Keratinocyte (primary cell): ENCODE results near the gene DNAH8. TPM values are rescaled to one million over a fixed set of nuclear protein-coding genes. Genes with fewer than 3 reads are reported as not detected.

Experiments used
- DNase-seq: peaks from one replicate; pipeline ENCODE4 v3.0.0-alpha.2; 2011; ENCODE audit warnings: low read depth, missing footprints, low spot score
- FAIRE-seq: peaks from 2 replicates; lab custom pipeline; 2011; peaks lifted over from hg19 to GRCh38; lab: Jason Lieb, UNC
- H2AFZ ChIP-seq: 2 replicates; pipeline ENCODE4 v1.6.0; 2012; ENCODE audit warnings: low read length, control low read depth, inconsistent platforms; ENCODE audit not compliant: control insufficient read depth
- H3K27ac ChIP-seq: 2 replicates; pipeline ENCODE4 v1.5.1; 2011; ENCODE audit warnings: low read length; ENCODE audit not compliant: control insufficient read depth, insufficient read depth
- H3K27me3 ChIP-seq: 3 replicates; pipeline ENCODE4 v1.6.0; 2011; ENCODE audit warnings: low read length; ENCODE audit not compliant: control insufficient read depth, insufficient read depth; ENCODE audit errors: extremely low read depth
- H3K36me3 ChIP-seq, 2 experiments: 2 replicates in 1 of 2; 3 replicates in 1 of 2; pipeline ENCODE4 v1.5.1; 2011; ENCODE audit warnings: low read length in 2 of 2, mild to moderate bottlenecking in 1 of 2; ENCODE audit not compliant: control insufficient read depth in 2 of 2, insufficient read depth in 2 of 2; ENCODE audit errors: extremely low read depth in 1 of 2
- H3K4me1 ChIP-seq: 3 replicates; pipeline ENCODE4 v1.5.1; 2011; ENCODE audit warnings: low read length; ENCODE audit not compliant: control insufficient read depth, insufficient read depth; ENCODE audit errors: extremely low read depth
- H3K4me2 ChIP-seq: 3 replicates; pipeline ENCODE4 v1.6.0; 2011; ENCODE audit warnings: low read depth, low read length; ENCODE audit not compliant: control insufficient read depth, insufficient read depth; ENCODE audit errors: extremely low read depth
- H3K4me3 ChIP-seq, 3 experiments: fragments of 200-600 bp in 1 of 3; sonication (generic) in 1 of 3; 2 replicates in 2 of 3; 3 replicates in 1 of 3; pipeline ENCODE4 v1.5.1; 2011 to 2016; ENCODE audit warnings: low read length in 3 of 3, mild to moderate bottlenecking in 3 of 3, control low read depth in 2 of 3, inconsistent platforms in 1 of 3, low read depth in 1 of 3, mixed read lengths in 1 of 3, mixed run types in 1 of 3, moderate library complexity in 1 of 3; ENCODE audit not compliant: control insufficient read depth in 2 of 3, insufficient read depth in 2 of 3; ENCODE audit errors: extremely low read depth in 1 of 3
- H3K79me2 ChIP-seq: 2 replicates; pipeline ENCODE4 v1.6.0; 2012; ENCODE audit warnings: low read length; ENCODE audit not compliant: control insufficient read depth, insufficient read depth
- H3K9ac ChIP-seq: 3 replicates; pipeline ENCODE4 v1.6.0; 2011; ENCODE audit warnings: low read length; ENCODE audit not compliant: control insufficient read depth, insufficient read depth; ENCODE audit errors: extremely low read depth
- H3K9me1 ChIP-seq: 3 replicates; pipeline ENCODE4 v1.6.0; 2011; ENCODE audit warnings: low read length; ENCODE audit not compliant: control insufficient read depth, insufficient read depth; ENCODE audit errors: extremely low read depth
- H3K9me3 ChIP-seq: 2 replicates; pipeline ENCODE4 v1.5.1; 2012; ENCODE audit warnings: low read depth, low read length; ENCODE audit not compliant: control insufficient read depth
- H4K20me1 ChIP-seq: 3 replicates; pipeline ENCODE4 v1.6.0; 2011; ENCODE audit warnings: low read length; ENCODE audit not compliant: control insufficient read depth, insufficient read depth; ENCODE audit errors: extremely low read depth
- CTCF ChIP-seq, 3 experiments: IDR thresholded peaks in 1 of 3; conservative IDR thresholded peaks in 1 of 3; optimal IDR thresholded peaks in 1 of 3; 2 replicates in 2 of 3; 3 replicates in 1 of 3; pipeline versions ENCODE3 to v1.5.1; 2011; ENCODE audit warnings: low read length in 3 of 3, mild to moderate bottlenecking in 3 of 3, moderate library complexity in 2 of 3, control low read depth in 1 of 3, inconsistent platforms in 1 of 3; ENCODE audit not compliant: insufficient read depth in 2 of 3; ENCODE audit errors: extremely low read depth in 1 of 3
- EZH2 ChIP-seq: IDR thresholded peaks from one replicate; pipeline ENCODE4 v1.6.1; 2012; ENCODE audit warnings: inconsistent platforms, mild to moderate bottlenecking, low read length, moderate library complexity
- dilution Hi-C: fragments of 300-500 bp; cut with MboI; formaldehyde crosslinking; loops from one replicate; pipeline ENCODE4 v1.7.0; 2020; ENCODE audit warnings: low sequenced_read_pairs; ENCODE audit not compliant: extremely low pct_ligation_motif_present
- polyA plus RNA-seq, 5 experiments: library from polyadenylated mRNA; depleted of rRNA in 3 of 5; stranded (reverse) in 3 of 5; stranded (forward) in 1 of 5; unstranded in 1 of 5; fragments of >200 nt; gene quantifications; 1 replicate in 1 of 5; 2 replicates in 3 of 5; 3 replicates in 1 of 5; pipeline versions ENCODE4 v1.2.1 to v1.2.3, GENCODE V29; 2011 to 2012; ENCODE audit warnings: missing spikeins in 2 of 5, low read depth in 1 of 5, low replicate concordance in 1 of 5

Gene DNAH8
- polyA plus RNA-seq, 1 donor (not counting 4 experiments of a cell fraction or from before 2014, with no cell fraction given) = 0.01 TPM

GRCh38 chr6:39044181-39044580 is 329.1 kb downstream of the DNAH8 start:
- no peak for DNase-seq
- no peak overlapping the region for H3K4me3 ChIP-seq
- no peaks in the 10 kb centered on the region for H4K20me1 ChIP-seq
- no peaks in the 10 kb centered on the region for H3K36me3 ChIP-seq
- no peaks in the 10 kb centered on the region for H3K9me3 ChIP-seq
- H3K27ac ChIP-seq = no peak overlapping the region
- H3K9ac ChIP-seq = no peak overlapping the region
- no peak for TF ChIP-seq EZH2
- TF ChIP-seq CTCF (optimal IDR thresholded peaks at IDR 0.05 in 1 of 3, IDR thresholded peaks at IDR 0.05 in 1 of 3, conservative IDR thresholded peaks at IDR 0.05 in 1 of 3; ENCODE audit: extremely low read depth in 1 of 3, insufficient read depth in 2 of 3, low read length in 3 of 3) = no peak
- no peaks in the 10 kb centered on the region for H3K9me1 ChIP-seq
- H3K4me2 ChIP-seq = no peak overlapping the region
- peaks cover 33% of the 10 kb centered on the region for H3K27me3 ChIP-seq
- FAIRE-seq = no peak
- no peak overlapping the region for H2AFZ ChIP-seq
- H3K79me2 ChIP-seq = no peaks in the 10 kb centered on the region
- dilution Hi-C loops = no loop called here
- no peaks in the 10 kb centered on the region for H3K4me1 ChIP-seq

DNA sequence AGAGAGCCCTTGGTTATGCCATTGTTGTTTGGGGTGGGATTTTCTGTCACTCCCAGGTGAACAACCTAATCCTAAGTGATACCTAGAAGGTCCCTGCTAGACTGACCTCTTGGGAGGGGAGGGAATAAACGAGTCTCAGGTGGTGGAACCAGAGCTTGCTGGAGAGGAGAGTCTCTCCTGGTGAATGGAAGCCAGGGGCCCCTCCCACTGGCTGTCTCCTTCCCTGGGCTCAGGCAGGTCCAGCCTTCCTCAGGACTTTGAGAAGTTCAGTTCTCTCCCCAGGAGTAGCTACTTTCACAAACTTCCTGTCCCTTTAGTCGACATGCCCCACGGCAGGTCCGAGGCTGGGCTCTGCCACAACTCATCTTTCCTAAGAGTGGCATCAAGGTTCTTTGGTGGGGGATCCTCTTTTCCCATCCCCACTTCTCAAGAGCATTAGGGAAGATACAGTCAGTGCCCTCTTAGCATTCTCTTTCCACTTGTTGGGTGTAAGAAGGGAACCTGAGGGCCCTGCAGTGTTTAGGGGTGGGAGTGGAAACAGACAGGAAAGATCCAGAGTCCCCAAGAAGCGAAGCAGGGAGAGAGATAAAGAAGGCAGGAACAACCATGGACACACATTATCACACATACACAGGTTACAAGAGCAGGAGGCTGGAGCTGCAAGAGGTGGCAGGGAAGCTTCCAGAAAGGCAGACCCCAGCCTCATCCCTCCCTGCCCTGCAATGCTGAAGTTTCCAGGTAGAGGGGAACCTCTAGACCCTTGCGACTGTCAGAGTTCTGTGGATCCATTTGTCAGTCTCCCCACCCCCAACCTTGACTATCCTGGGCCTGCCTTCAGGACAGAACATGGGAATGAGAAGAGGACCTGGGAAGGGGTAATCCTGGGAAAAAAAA is 332.6 kb downstream of the DNAH8 start:
- no peak overlapping the region for H3K4me3 ChIP-seq
- no peaks in the 10 kb centered on the region for H4K20me1 ChIP-seq
- no peak overlapping the region for H2AFZ ChIP-seq
- H3K9me3 ChIP-seq = no peaks in the 10 kb centered on the region
- TF ChIP-seq EZH2 (no peak), CTCF (optimal IDR thresholded peaks at IDR 0.05 in 1 of 3, IDR thresholded peaks at IDR 0.05 in 1 of 3, conservative IDR thresholded peaks at IDR 0.05 in 1 of 3; ENCODE audit: extremely low read depth in 1 of 3, insufficient read depth in 2 of 3, low read length in 3 of 3) (no peak)
- FAIRE-seq (no peak), DNase-seq (no peak)
- dilution Hi-C loops = no loop called here
- no peaks in the 10 kb centered on the region for H3K36me3 ChIP-seq
- H3K9ac ChIP-seq = no peak overlapping the region
- peaks cover 19% of the 10 kb centered on the region for H3K4me1 ChIP-seq
- H3K9me1 ChIP-seq = no peaks in the 10 kb centered on the region
- no peak overlapping the region for H3K4me2 ChIP-seq
- H3K27me3 ChIP-seq = peaks cover 35% of the 10 kb centered on the region
- no peaks in the 10 kb centered on the region for H3K79me2 ChIP-seq
- H3K27ac ChIP-seq = no peak overlapping the region
